Neural crest cell (in vitro differentiated cells): ENCODE data around the gene NUMA1. TPM values are rescaled to one million over a fixed set of nuclear protein-coding genes. Genes with fewer than 3 reads are reported as not detected.
A peak's percentile ranks its signal among the peaks of the same experiment; 100 is the strongest.

Source experiments
- DNase-seq: peaks from one replicate; pipeline ENCODE4 v3.0.0; 2021; ENCODE audit warnings: low read depth, mixed read lengths, low spot score
- H3K27ac Mint-ChIP-seq: one replicate; pipeline ENCODE4 v1.8.0; 2021; ENCODE audit warnings: mild to moderate bottlenecking, mixed read lengths; ENCODE audit not compliant: unreplicated experiment
- H3K27me3 Mint-ChIP-seq: 2 replicates; pipeline ENCODE4 v1.8.0; 2021; ENCODE audit warnings: low read depth, mild to moderate bottlenecking, mixed read lengths
- H3K36me3 Mint-ChIP-seq: 2 replicates; pipeline ENCODE4 v1.8.0; 2021; ENCODE audit warnings: low read depth, mild to moderate bottlenecking, mixed read lengths
- H3K4me1 Mint-ChIP-seq: 2 replicates; pipeline ENCODE4 v1.8.0; 2021; ENCODE audit warnings: mixed read lengths
- H3K4me3 Mint-ChIP-seq: one replicate; pipeline ENCODE4 v1.8.0; 2021; ENCODE audit warnings: mild to moderate bottlenecking, mixed read lengths
- H3K9me3 Mint-ChIP-seq: 2 replicates; pipeline ENCODE4 v1.8.0; 2021; ENCODE audit warnings: mixed read lengths
- total RNA-seq: library from RNA; stranded (reverse); gene quantifications from 2 replicates; pipeline ENCODE4 v1.2.1, GENCODE V29; 2021
- TF ChIP-seq, protein P1 (sequence below): fragments of 200-600 bp; sonication (generic); conservative IDR thresholded peaks from 2 replicates; pipeline ENCODE4 v1.5.0; 2021; ENCODE audit warnings: antibody characterized with exemption, mild to moderate bottlenecking

The NUMA1 gene
- total RNA-seq, 1 donor from 2014 or later, result 179 TPM

DNA sequence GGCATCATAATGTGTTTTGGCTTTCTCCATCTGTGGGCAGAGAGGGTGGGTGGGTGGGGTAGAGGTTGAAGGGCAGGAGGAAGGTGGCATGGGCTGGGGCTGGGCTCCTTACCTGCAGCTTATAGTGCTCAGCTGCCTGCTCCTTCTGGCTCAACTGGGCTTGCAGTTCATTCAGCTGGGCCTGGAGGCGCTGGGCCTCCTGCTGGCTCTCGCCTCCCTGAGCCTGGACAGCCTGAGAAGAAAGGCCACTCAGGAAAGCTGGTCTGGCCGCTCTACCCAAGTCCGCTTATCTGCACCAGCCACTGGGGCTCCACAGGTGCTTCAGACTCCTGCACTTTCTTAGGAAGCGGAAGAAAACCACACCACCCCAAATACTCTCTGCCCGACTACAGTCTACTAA is 71.2 kb downstream of the NUMA1 start:
- no peak overlapping the region for H3K27ac Mint-ChIP-seq
- peaks cover 16% of the 10 kb centered on the region for H3K36me3 Mint-ChIP-seq
- H3K9me3 Mint-ChIP-seq, result no peaks in the 10 kb centered on the region

DNA sequence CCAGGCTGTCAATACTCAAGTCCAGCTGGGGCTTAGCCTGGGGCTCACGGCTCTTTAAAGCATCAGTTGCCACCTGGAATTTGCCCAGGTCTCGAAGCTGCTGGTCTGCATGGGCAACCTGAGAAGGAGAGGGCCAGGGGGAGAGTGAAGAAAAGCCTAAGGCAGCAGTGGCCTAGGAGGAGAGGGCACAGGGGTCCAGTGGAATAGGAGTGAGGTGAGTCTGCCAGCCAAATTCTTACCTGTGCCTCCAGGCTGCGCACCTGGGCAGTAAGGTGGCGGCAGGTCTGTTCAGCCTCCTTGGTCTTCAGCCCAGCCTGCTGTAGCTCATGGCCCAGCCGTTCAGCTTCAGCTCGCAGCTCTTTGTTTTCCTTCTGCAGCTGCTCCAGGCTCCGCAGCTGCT is 71.6 kb downstream of the NUMA1 start:
- no peak overlapping the region for H3K27ac Mint-ChIP-seq
- H3K4me3 Mint-ChIP-seq, result no peak overlapping the region
- peaks cover 18% of the 10 kb centered on the region for H3K36me3 Mint-ChIP-seq
- TF ChIP-seq, protein P1, sequence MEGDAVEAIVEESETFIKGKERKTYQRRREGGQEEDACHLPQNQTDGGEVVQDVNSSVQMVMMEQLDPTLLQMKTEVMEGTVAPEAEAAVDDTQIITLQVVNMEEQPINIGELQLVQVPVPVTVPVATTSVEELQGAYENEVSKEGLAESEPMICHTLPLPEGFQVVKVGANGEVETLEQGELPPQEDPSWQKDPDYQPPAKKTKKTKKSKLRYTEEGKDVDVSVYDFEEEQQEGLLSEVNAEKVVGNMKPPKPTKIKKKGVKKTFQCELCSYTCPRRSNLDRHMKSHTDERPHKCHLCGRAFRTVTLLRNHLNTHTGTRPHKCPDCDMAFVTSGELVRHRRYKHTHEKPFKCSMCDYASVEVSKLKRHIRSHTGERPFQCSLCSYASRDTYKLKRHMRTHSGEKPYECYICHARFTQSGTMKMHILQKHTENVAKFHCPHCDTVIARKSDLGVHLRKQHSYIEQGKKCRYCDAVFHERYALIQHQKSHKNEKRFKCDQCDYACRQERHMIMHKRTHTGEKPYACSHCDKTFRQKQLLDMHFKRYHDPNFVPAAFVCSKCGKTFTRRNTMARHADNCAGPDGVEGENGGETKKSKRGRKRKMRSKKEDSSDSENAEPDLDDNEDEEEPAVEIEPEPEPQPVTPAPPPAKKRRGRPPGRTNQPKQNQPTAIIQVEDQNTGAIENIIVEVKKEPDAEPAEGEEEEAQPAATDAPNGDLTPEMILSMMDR, result no peak
- no peak for DNase-seq
- no peaks in the 10 kb centered on the region for H3K9me3 Mint-ChIP-seq
- H3K4me1 Mint-ChIP-seq, result no peaks in the 10 kb centered on the region
- H3K27me3 Mint-ChIP-seq, result peaks cover 6% of the 10 kb centered on the region

More for the DNA sequence above, 71.2 kb downstream of the NUMA1 start:
- Mint-ChIP-seq H3K4me3 (peak overlapping the region; percentile 72), H3K27me3 (peaks cover 6% of the 10 kb centered on the region), H3K4me1 (no peaks in the 10 kb centered on the region)
- DNase-seq, result no peak
- TF ChIP-seq, protein P1, result no peak

DNA sequence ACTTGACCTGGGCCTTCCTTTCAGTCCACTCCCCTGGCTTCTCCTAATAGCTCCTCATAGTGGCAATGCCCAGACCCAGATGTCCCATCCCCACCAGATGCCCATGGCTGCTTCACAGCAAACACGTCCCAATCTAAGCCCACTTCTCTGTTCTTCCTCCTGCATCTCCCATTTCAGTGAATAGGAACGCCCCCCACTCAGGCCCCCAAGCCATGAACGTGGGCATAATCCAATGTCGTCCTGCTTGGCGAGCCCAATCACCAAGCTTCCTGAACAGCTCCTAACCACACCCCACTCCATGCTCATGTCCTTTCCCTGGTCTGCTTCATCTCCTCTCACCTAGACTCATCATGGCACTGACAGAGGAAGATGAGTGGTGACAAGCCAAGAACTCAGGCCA is 72.8 kb downstream of the NUMA1 start:
- Mint-ChIP-seq H3K9me3 (no peaks in the 10 kb centered on the region), H3K27ac (peak overlapping the region; percentile 45), H3K27me3 (peaks cover 6% of the 10 kb centered on the region)

DNA sequence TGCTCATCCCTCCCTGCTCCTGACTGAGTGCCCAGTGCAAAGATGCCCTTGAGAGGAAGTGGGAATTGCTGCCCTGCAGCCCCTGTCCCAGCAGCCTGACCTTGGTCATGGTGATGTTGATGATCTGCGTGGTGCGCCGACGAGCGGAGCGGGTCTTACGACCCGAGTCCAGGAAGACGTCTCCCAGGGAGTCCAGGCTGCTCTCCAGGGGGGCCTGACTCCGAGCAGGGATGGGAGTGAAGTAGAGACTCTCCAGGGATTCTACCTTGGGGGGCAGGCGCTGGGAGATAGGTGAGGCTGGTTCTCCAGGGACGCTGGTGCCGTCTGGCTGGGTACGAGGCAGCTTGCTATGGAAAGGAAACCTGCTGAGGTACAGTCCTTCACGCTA is 73.3 kb downstream of the NUMA1 start:
- H3K36me3 Mint-ChIP-seq, result peaks cover 24% of the 10 kb centered on the region
- peak overlapping the region; percentile 69 for H3K4me3 Mint-ChIP-seq
- no peak overlapping the region for H3K27ac Mint-ChIP-seq
- no peaks in the 10 kb centered on the region for H3K9me3 Mint-ChIP-seq
- no peak for DNase-seq
- TF ChIP-seq, protein P1, result no peak
- H3K27me3 Mint-ChIP-seq, result peaks cover 6% of the 10 kb centered on the region
- H3K4me1 Mint-ChIP-seq, result peaks cover 2% of the 10 kb centered on the region

More for the DNA sequence above, 72.8 kb downstream of the NUMA1 start:
- Mint-ChIP-seq H3K4me3 (peak overlapping the region; percentile 69), H3K36me3 (peaks cover 21% of the 10 kb centered on the region), H3K4me1 (no peaks in the 10 kb centered on the region)
- no peak for DNase-seq
- TF ChIP-seq, protein P1, result no peak

DNA sequence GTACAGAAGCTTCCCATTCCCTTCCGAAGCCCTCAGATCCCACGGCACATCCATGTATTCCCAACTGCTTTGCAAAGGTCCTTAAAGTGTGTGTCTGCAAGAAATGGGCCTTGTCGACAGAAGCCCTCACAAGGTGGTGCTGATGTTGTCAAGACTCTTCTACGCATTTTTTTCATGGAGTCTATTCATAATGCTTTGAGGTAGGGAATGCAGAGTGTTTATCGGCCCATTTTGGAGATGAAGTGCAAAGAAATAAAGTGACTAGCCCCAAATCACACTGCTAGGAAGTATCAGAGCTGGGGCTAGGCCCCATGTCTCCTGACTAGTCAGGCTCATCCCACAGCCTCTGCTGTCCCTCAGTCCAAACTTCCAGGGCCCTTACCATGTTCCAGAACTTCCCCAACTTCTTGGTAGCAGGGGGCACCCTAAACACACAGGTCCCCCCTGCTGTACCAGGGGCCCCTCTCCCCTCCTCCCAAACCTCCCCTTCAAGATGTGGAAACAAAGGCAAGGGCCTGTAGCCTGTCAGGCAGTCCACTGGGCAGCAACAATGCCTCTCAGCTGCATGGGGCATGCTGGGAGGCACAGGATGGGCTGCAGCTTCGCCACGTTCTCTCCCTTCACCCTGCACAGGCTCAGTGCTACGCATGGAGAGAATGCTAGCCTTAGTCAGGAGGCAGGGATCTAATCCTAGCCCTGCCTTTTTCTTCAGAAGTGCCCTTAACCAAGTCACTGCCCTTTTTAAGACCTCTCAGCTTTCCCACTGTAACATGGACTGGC is 73.8 kb downstream of the NUMA1 start:
- H3K4me3 Mint-ChIP-seq, result peak overlapping the region; percentile 69
- H3K4me1 Mint-ChIP-seq, result peaks cover 6% of the 10 kb centered on the region
- peaks cover 10% of the 10 kb centered on the region for H3K27me3 Mint-ChIP-seq
- DNase-seq, result no peak
- H3K27ac Mint-ChIP-seq, result no peak overlapping the region
- peaks cover 28% of the 10 kb centered on the region for H3K36me3 Mint-ChIP-seq
- no peaks in the 10 kb centered on the region for H3K9me3 Mint-ChIP-seq
- TF ChIP-seq, protein P1, result no peak
